ENCODE data around the gene PNMA6F.

GRCh38 chrX:153338836-153339235 is 17.3 kb upstream of the PNMA6F start:
- TF ChIP-seq CTCF (IDR thresholded peaks at IDR 0.05; ENCODE audit: low read length) (no peak), EZH2 (optimal IDR thresholded peaks at IDR 0.05; ENCODE audit: low read depth, low read length) (no peak), EZH2phosphoT487 (IDR thresholded peaks at IDR 0.05; ENCODE audit: low read length) (no peak)

All from MM.1S (cell line).